Activated CD4-positive, alpha-beta T cell treated with anti-CD3 and anti-CD28 coated beads for 4 hours (primary cell): ENCODE measurements around the gene OSBPL6.
"Not testable (repeated sequence)": the region's sequence is repeated elsewhere in the genome, so short reads cannot be mapped to it uniquely, and the experiment has no call there.

Source experiments
- DNase-seq, 2 donors: peaks; one replicate each; pipeline ENCODE4 v3.0.0-alpha.2; 2020

OSBPL6 gene

GRCh38 chr2:178193823-178194599, at the start of gene OSBPL6:
Gene OSBPL6, plus strand, starts transcription at chr2:178194512. Its CDS starts 111,673 bp downstream, at chr2:178306185.
- peak; percentile 24 to 39 for DNase-seq

GRCh38 chr2:178152033-178152432, 42.3 kb upstream of the OSBPL6 start:
- DNase-seq, result no peak

- no peak for DNase-seq
Measured at GRCh38 chr2:178152542-178152941, 41.8 kb upstream of the OSBPL6 start.

- no peak for DNase-seq
Measured at GRCh38 chr2:178152977-178153376, 41.3 kb upstream of the OSBPL6 start.

GRCh38 chr2:178153878-178154277, 40.4 kb upstream of the OSBPL6 start:
- not testable (repeated sequence) for DNase-seq

- no peak for DNase-seq
Measured at GRCh38 chr2:178155524-178155923, 38.8 kb upstream of the OSBPL6 start.

- no peak for DNase-seq
Measured at GRCh38 chr2:178157574-178157973, 36.7 kb upstream of the OSBPL6 start.

- no peak for DNase-seq
Measured at GRCh38 chr2:178159966-178160365, 34.3 kb upstream of the OSBPL6 start.

GRCh38 chr2:178160601-178161000, 33.7 kb upstream of the OSBPL6 start:
- DNase-seq, result no peak

GRCh38 chr2:178163395-178163794, 30.9 kb upstream of the OSBPL6 start:
- DNase-seq, result no peak

GRCh38 chr2:178163911-178164310, 30.4 kb upstream of the OSBPL6 start:
- no peak for DNase-seq

- DNase-seq, result no peak
Measured at GRCh38 chr2:178173657-178174056, 20.7 kb upstream of the OSBPL6 start.

- no peak for DNase-seq
Measured at GRCh38 chr2:178177066-178177679, 17.1 kb upstream of the OSBPL6 start.

- not testable (repeated sequence) for DNase-seq
Measured at GRCh38 chr2:178180648-178181047, 13.7 kb upstream of the OSBPL6 start.

GRCh38 chr2:178187861-178188260, 6.5 kb upstream of the OSBPL6 start:
- DNase-seq, result no peak

- DNase-seq, result no peak
Measured at GRCh38 chr2:178188466-178188865, 5.8 kb upstream of the OSBPL6 start.

GRCh38 chr2:178191004-178191508, 3.3 kb upstream of the OSBPL6 start:
- no peak for DNase-seq

- DNase-seq, result no peak
Measured at GRCh38 chr2:178191511-178191910, 2.8 kb upstream of the OSBPL6 start.

- DNase-seq, result no peak
Measured at GRCh38 chr2:178193496-178193822, 853 bp upstream of the OSBPL6 start.

GRCh38 chr2:178194600-178195389, 483 bp downstream of the OSBPL6 start:
- DNase-seq, result peak in 1 of 2 donors; percentile 2

- DNase-seq, result no peak
Measured at GRCh38 chr2:178195390-178196166, 1.3 kb downstream of the OSBPL6 start.

GRCh38 chr2:178197791-178198190, 3.5 kb downstream of the OSBPL6 start:
- no peak for DNase-seq

GRCh38 chr2:178198441-178198840, 4.1 kb downstream of the OSBPL6 start:
- not testable (repeated sequence) for DNase-seq
